NCI-H2081 treated with DMSO at 0.1 percent for 48 hours (cell line): ENCODE measurements around the gene MCOLN3.
"Not testable (repeated sequence)": the region's sequence is repeated elsewhere in the genome, so short reads cannot be mapped to it uniquely, and the experiment has no call there.

Experiments used
- DNase-seq: peaks from one replicate; lab custom pipeline; 2025; lab: John Stamatoyannopoulos, UW

The MCOLN3 gene

GRCh38 chr1:84991097-84991920, 57.0 kb downstream of the MCOLN3 start:
- DNase-seq, result no peak

- DNase-seq, result no peak
Observed at GRCh38 chr1:84988588-84988987, 59.7 kb downstream of the MCOLN3 start.

GRCh38 chr1:84986561-84986960, 61.7 kb downstream of the MCOLN3 start:
- DNase-seq, result not testable (repeated sequence)

GRCh38 chr1:84985365-84985764, 62.9 kb downstream of the MCOLN3 start:
- DNase-seq, result no peak

- no peak for DNase-seq
Observed at GRCh38 chr1:84982395-84982794, 65.9 kb downstream of the MCOLN3 start.

- DNase-seq, result no peak
Observed at GRCh38 chr1:84975035-84975434, 73.3 kb downstream of the MCOLN3 start.

GRCh38 chr1:84973498-84974334, 74.6 kb downstream of the MCOLN3 start:
- no peak for DNase-seq

- no peak for DNase-seq
Observed at GRCh38 chr1:84972377-84972987, 75.8 kb downstream of the MCOLN3 start.

GRCh38 chr1:84971957-84972356, 76.3 kb downstream of the MCOLN3 start:
- no peak for DNase-seq

- DNase-seq, result no peak
Observed at GRCh38 chr1:84969489-84970250, 78.6 kb downstream of the MCOLN3 start.

- no peak for DNase-seq
Observed at GRCh38 chr1:84968865-84969264, 79.4 kb downstream of the MCOLN3 start.

GRCh38 chr1:84968101-84968500, 80.2 kb downstream of the MCOLN3 start:
- DNase-seq, result no peak
